ENCODE measurements around the gene MMD.
"Not testable (repeated sequence)": the region's sequence is repeated elsewhere in the genome, so short reads cannot be mapped to it uniquely, and the experiment has no call there.

The MMD gene

GRCh38 chr17:55420776-55421178 is 858 bp downstream of the MMD start:
- no peak for DNase-seq (ENCODE audit: low read depth in 2 of 2)

- no peak for DNase-seq (ENCODE audit: low read depth in 2 of 2)
Observed at GRCh38 chr17:55420067-55420775, 1.4 kb downstream of the MMD start.

GRCh38 chr17:55418369-55419268 is 3.0 kb downstream of the MMD start:
- DNase-seq (ENCODE audit: low read depth in 2 of 2): no peak

- DNase-seq (ENCODE audit: low read depth in 2 of 2): no peak
Observed at GRCh38 chr17:55417411-55418268, 4.0 kb downstream of the MMD start.

- DNase-seq (ENCODE audit: low read depth in 2 of 2): no peak
Observed at GRCh38 chr17:55416470-55417052, 5.1 kb downstream of the MMD start.

- DNase-seq (ENCODE audit: low read depth in 2 of 2): no peak
Observed at GRCh38 chr17:55416000-55416399, 5.6 kb downstream of the MMD start.

GRCh38 chr17:55414983-55415382 is 6.7 kb downstream of the MMD start:
- DNase-seq (ENCODE audit: low read depth in 2 of 2): no peak

GRCh38 chr17:55413825-55414489 is 7.7 kb downstream of the MMD start:
- DNase-seq (ENCODE audit: low read depth in 2 of 2): no peak

GRCh38 chr17:55411463-55411855 is 10.2 kb downstream of the MMD start:
- no peak for DNase-seq (ENCODE audit: low read depth in 2 of 2)

GRCh38 chr17:55410722-55411462 is 10.7 kb downstream of the MMD start:
- DNase-seq (ENCODE audit: low read depth in 2 of 2): no peak

- DNase-seq (ENCODE audit: low read depth in 2 of 2): no peak
Observed at GRCh38 chr17:55409030-55409800, 12.4 kb downstream of the MMD start.

GRCh38 chr17:55407641-55408566 is 13.7 kb downstream of the MMD start:
- no peak for DNase-seq (ENCODE audit: low read depth in 2 of 2)

- no peak for DNase-seq (ENCODE audit: low read depth in 2 of 2)
Observed at GRCh38 chr17:55405600-55405999, 16.0 kb downstream of the MMD start.

- not testable (repeated sequence) for DNase-seq (ENCODE audit: low read depth in 2 of 2)
Observed at GRCh38 chr17:55404197-55404596, 17.4 kb downstream of the MMD start.

- DNase-seq (ENCODE audit: low read depth in 2 of 2): no peak
Observed at GRCh38 chr17:55402374-55402773, 19.3 kb downstream of the MMD start.

- DNase-seq (ENCODE audit: low read depth in 2 of 2): peak in 1 of 2 experiments; percentile 5
Observed at GRCh38 chr17:55398689-55399088, 22.9 kb downstream of the MMD start.

GRCh38 chr17:55395803-55396505 is 25.7 kb downstream of the MMD start:
- no peak for DNase-seq (ENCODE audit: low read depth in 2 of 2)

Measured in fibroblast of skin of left biceps (primary cell).